ENCODE data around the gene THSD8. TPM values are rescaled to one million over a fixed set of nuclear protein-coding genes. Genes with fewer than 3 reads are reported as not detected.
A peak's percentile ranks its signal among the peaks of the same experiment; 100 is the strongest.
"Not testable (repeated sequence)": the region's sequence is repeated elsewhere in the genome, so short reads cannot be mapped to it uniquely, and the experiment has no call there.

Gene THSD8
- total RNA-seq, 1 donor from 2014 or later = 2.4 TPM

DNA sequence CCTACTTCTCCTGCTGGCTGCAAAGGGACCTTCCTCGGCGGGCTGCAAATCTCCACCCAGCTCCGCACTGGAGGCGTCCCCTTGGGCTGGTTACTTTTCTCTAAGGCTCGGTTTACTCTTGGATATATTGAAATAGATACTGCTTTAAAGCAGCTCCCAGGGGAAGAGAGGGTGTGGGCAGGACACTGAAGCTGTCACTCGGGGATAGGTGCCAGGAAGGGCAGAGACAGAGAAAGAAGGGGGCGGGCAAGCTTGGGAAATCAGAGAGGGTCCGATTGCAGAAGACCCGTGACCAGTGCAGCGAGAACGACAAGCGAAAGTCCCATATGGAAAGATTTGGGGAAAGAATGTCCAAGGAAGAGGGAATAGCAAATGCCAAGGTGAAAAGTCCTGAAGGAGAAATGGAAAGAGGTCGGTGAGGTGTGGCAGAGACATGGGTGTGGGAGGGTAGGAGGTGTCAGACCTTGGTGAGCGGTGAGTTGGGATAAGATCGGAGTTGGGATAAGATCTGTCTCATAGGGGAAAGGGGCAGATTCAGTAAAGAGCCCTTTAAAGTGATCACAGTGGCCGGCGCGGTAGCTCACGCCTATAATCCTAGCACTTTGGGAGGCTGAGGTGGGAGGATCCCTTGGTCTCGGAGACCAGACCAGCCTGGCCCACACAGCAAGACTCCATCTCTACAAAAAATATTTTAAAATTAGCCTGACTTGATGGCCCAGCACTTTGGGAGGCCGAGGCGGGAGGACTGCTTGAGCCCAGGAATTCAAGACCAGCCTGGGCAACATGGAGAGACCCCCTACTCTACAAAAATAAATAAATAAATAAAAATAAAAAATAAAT, 618 bp downstream of the THSD8 start:
- DNase-seq (ENCODE audit: low spot score) (no peak), ATAC-seq (no peak)
- intact Hi-C loops (cut with DNase I) = loop anchor here (5.0 kb wide), 1 partner anchor 40 kb away; no protein-coding TSS in a partner anchor

DNA sequence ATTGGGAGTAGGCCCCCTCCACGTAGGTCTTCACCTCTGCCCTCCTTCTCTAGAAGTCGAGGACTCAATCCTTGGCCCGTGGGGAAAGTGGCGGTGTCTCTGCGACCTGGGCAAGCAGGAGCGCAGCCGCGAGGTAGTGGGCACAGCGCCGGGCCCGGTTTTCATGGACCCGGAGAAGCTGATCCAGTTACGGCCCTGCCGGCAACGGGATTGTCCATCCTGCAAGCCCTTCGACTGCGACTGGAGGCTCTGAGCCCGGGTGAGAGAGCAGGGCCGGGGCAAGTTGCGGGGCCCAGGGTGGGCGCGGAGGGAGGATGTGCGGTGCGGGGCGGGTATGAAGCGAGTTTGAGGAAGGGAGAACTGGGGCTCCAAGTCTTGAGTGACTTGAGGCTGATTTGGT, 2.2 kb downstream of the THSD8 start:
- intact Hi-C loops (cut with DNase I) = loop anchor here (5.0 kb wide), 1 partner anchor 42 kb away; no protein-coding TSS in a partner anchor
- no peak for ATAC-seq
- DNase-seq (ENCODE audit: low spot score) = no peak

DNA sequence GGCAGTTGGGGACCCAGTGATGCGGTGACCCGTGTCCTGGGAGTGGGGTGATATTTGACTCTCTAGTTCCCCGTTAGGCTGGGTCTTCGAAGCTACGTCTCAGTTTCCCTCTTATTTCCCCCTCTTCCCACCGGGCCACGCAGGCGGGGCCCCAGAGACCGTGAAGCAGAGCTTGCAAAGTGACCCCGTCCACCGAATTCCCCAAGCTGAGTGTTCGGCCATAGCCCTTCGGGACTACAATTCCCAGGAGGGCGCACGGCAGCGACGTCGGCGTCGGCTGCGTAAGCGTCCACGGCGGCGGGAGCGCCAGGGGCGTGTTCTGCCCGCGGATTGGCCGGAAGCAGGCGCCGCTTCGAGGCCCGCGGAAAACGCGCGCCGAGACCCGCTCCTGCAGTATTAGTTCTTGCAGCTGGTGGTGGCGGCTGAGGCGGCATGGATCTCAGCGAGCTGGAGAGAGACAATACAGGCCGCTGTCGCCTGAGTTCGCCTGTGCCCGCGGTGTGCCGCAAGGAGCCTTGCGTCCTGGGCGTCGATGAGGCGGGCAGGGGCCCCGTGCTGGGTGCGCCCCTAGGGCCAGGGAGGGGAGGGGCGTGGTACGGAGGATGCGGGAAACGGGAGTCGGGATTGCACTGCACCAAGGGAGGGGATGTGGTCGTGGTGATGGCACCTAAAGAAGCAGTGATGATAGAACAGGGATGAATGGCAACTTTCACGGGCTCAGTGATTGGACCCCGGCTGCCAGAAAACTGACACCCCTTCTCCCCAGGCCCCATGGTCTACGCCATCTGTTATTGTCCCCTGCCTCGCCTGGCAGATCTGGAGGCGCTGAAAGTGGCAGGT, 4.6 kb downstream of the THSD8 start, which contains the start of gene RNASEH2A:
TSS of gene RNASEH2A (plus strand) at position 343 of the 840 bp plus-strand sequence. CDS start at position 433, 90 bp downstream.
- intact Hi-C loops (cut with DNase I) = no loop called here
- ATAC-seq = peak; percentile 95
- DNase-seq (ENCODE audit: low spot score) = peak; percentile 94

DNA sequence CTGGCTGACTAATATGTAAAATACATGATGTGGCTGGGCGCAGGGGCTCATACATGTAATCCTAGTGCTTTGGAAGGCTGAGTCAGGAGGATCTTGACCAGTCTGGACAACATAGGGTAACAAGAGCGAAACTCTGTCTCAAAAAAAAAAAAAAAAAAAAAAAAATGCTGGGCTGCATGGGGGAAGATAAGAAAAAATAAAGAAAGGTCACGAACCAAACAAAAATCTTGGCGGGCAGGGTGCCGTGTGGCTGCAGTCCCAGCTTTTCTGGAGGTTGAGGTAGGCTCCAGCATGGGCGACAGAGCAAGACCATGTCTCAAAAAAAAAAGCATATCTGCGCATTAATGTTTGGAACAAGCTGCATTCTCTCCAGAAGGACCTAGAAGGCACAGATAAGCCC, 13.2 kb downstream of the THSD8 start:
- intact Hi-C loops (cut with DNase I) = no loop called here
- ATAC-seq = no peak

DNA sequence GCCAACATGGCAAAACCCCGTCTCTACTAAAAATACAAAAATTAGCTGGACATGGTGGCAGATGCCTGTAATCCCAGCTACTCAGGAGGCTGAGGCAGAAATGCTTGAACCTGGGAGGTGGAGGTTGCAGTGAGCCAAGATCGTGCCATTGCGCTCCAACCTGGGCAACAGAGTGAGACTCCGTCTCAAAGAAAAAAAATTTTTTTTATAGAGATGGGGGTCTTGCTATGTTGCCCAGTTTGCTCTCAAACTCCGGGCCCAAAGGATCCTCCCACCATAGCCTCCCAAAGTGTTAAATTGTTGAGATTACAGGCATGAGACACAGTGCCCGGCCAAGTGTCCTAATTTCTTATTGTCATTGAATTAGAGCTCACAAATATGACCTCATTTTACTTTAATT, 15.3 kb downstream of the THSD8 start:
- ATAC-seq; intact Hi-C loops (cut with DNase I): not testable (repeated sequence)

More for the DNA sequence above, 13.2 kb downstream of the THSD8 start:
- no peak for DNase-seq (ENCODE audit: low spot score)

DNA sequence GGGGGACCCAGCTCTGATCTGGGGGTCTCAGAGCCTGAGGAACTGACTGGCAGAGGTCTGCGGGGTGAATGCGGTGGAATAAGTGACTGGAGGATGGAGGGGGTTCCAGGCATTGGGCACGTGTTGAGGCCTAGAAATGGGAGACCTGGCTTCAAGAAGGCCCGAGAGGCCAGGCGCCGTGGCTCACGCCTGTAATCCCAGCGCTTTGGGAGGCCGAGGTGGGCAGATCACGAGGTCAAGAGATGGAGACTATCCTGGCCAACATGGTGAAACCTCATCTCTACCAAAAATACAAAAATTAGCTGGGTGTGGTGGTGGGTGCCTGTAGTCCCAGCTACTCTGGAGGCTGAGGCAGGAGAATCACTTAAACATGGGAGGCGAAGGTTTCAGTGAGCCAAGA, 15.9 kb downstream of the THSD8 start:
- intact Hi-C loops (cut with DNase I); ATAC-seq; DNase-seq (ENCODE audit: low spot score): not testable (repeated sequence)

More for the DNA sequence above, 15.3 kb downstream of the THSD8 start:
- not testable (repeated sequence) for DNase-seq (ENCODE audit: low spot score)

DNA sequence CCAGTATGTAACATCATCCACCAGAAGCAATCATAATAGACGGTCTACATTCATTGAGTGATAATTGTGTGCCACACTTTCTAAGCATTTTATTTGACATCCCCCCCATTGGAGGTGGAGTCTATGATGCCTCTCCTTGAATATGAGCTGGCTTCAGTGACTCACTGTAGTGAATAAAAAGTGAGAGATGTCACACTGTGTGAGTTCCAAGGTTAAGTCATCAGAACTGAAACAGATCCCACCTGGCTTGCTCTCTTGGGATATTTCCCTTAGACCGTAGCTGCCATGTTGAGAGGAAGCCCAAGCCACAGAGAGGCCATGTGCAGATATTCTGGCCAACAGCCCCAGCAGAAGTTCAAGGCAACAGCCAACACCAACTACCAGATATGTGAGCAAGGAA, 19.9 kb downstream of the THSD8 start:
- no peak for DNase-seq (ENCODE audit: low spot score)
- no peak for ATAC-seq
- intact Hi-C loops (cut with DNase I) = no loop called here

DNA sequence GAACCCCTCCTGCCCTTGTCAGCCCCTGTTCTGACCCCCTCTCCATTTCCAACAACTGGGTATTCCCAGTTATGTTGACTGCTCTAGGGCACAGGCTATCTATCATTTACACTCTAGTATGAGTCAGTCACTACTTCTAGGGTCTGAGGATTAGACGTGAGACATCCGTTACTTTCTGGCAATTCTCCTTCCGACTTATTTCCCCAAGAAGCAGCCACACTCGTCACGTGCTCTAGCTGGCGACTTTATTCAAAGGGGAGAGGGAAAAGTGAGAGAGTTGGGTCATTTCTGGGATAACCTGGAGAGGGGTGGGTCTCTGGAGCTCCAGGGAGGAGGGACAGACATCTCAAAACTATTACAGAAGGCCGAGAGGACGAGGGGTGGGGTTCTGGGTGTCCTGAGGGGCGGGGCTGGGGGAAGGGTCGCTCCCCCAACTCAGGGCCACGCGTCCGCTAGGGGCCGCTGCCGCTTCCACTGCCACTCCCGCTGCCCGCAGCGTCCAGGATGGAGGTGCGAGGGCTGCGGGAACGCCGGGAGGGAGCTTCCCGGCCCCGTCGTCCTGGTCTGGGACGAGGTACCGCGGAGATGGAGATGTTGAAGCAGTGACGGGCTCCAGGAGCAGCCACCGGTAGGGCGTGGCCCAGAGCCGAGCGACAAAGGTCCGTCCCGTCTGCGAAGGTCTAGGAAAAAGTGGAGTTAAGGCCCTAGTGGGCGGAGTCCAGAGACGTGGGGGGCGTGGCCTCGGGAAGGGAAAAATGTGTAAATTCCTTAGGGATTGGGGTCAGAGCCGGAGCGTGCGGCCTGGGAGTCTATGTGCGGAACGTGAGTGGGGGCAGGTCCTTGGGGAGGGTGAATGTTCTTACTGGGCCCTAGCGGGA, 23.6 kb downstream of the THSD8 start:
- no peak for ATAC-seq
- intact Hi-C loops (cut with DNase I) = no loop called here
- DNase-seq (ENCODE audit: low spot score) = no peak

DNA sequence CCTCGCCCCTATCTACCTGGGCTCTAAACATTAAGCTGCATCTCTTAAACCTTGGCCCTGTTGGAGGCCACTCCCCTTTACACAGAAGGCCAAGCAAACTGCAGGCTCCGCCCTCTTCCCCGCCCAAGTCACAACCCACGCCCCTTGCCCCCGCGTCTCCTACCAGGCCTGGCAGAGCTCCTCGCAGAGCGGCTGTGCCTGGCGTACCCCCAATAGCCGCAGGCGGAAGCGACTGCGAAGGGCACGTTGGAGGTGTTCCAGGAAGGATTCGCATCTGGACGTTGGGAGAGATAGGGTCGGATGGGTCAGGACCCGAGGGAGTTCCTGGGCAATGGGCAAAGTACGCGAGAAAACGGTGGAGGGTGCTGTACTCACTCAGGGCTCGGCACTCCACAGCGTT, 26.6 kb downstream of the THSD8 start:
- DNase-seq (ENCODE audit: low spot score) = no peak
- intact Hi-C loops (cut with DNase I) = no loop called here
- ATAC-seq = no peak

DNA sequence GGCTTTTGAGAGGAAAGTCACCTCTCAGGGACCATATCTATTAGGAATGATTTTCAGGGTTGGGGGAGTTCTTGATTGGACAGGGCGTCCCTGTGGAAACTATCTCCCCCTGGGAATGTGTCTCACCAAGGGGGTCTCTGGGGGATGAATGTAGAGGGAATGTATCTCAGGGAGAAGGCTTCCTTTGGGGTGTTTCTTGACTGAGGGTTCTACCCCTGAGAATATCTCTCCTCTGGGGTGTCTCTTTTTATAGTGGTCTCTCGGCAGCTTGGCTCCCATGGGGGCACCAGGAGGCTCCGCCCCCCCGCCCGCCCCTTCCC, 31.5 kb downstream of the THSD8 start:
- intact Hi-C loops (cut with DNase I) = no loop called here
- ATAC-seq (no peak), DNase-seq (ENCODE audit: low spot score) (no peak)

DNA sequence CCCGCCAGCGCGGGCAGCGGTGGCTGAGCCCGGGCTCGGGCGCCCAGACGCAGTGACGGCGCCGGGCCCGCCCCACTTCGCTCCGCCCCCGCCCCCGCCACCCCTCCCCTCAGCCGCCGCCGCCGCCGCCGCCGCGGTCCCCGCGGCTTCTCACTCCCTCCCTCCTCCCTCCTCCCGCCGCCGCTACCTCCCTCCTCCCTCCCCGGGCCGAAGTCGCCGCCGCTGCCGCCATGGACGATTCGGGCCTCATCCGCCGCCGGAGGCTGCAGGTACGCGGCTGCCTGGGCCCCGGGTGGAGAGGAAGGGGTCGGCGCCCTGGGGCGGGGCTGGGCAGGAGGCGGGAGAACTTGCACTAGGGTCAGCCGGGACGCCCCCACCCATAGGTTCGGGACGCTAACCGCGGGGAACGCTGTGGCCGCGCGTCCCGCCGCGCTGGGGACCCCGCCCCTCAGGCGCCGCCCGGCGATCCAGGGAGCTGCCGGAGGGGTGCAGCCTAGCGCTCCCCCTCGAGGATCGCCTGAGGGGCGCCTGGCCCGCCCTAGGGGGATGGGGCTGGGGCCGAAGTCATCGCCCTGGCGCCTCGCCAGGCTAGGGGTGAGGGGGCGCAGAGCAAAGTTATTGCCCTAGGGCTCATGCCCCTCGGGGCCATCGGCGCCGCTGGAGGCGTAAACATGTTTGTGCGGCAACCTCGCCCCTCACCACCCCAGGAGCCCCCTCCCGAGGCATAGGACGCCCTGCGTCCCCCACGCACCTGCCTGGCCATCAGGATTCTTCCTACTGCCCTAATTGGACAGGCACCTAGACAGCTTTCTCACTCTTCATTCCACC, 32.1 kb downstream of the THSD8 start:
- DNase-seq (ENCODE audit: low spot score) (peak; percentile 59), ATAC-seq (no peak)
- intact Hi-C loops (cut with DNase I) = no loop called here

DNA sequence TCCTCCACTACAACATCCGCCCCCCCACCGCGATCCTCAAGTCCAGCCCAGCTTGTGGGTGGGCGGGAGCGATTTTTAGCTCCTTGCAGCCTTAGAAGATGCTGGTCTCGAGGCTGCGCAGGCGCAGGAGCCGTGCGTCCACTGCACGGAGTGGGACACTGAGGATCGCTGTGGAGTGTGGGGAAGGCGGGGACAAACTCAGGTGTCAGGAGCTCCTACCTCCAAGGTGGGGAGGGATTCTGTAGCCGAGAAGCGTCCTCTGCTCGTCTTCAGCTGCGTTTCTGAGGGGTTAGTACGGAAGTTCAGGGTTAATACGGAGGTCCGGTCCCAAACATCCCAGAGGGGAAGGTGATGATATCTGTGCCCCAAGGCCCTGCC, 32.7 kb downstream of the THSD8 start, which contains the start of gene RTBDN:
TSS of gene RTBDN (minus strand) at position 14 of the 378 bp plus-strand sequence. CDS start 4,600 bp downstream, outside the sequence.
- ATAC-seq (no peak), DNase-seq (ENCODE audit: low spot score) (no peak)
- intact Hi-C loops (cut with DNase I) = no loop called here

DNA sequence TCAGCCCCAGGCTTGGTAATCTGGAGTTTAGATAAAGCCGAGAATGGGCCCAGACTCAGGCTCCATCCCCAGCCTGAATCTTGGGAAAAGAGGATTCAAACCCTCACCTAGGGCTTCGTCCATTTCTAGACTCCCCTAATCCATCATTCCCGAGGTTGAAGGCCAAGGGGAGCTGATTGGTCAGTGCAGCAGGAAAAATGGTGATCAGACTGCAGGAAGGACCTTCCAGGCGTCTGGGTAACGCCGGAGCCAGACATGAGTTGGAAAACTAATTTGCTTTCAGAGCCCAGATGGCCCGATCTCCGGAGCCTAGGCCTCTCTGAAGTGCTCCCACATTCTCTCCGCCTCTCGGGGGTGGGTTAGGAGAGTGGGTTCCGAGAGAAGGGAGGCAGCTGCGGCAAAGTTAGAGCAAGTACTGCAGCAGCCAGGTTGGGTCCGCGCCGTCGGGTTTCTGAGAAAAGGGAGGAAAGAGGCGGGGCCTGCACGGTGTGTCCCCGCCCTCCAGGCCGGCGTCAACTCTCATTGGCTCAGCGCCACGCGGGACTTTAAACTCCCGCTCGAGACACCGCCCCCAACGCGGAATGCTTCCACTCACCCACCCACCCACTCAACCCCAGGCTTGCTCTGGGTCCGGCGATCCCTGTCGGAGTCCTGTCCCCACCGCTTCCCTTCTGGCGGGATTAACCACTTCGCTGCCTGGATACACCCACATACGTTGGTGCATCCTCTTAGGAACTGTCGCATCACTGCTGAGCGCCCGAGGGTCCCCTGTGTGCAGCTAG, 33.3 kb downstream of the THSD8 start:
- no peak for ATAC-seq
- intact Hi-C loops (cut with DNase I) = no loop called here
- no peak for DNase-seq (ENCODE audit: low spot score)

DNA sequence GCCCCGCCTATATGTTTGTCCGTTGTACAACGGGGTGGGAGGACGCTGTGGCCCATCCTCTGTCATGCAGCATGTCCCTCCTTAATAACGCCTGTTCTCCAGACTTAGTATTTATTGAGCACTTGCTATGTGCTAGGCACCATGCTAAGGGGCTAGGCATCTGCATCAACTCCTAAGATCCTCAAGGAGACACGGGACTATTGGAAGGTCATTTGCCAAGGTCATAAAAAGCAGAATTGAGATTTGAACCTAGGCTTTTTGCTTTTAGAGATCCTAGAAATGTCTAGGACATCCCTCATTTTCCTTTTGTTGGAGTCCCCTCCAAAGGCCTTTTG, 34.6 kb downstream of the THSD8 start:
- intact Hi-C loops (cut with DNase I) = no loop called here
- ATAC-seq (no peak), DNase-seq (ENCODE audit: low spot score) (no peak)

DNA sequence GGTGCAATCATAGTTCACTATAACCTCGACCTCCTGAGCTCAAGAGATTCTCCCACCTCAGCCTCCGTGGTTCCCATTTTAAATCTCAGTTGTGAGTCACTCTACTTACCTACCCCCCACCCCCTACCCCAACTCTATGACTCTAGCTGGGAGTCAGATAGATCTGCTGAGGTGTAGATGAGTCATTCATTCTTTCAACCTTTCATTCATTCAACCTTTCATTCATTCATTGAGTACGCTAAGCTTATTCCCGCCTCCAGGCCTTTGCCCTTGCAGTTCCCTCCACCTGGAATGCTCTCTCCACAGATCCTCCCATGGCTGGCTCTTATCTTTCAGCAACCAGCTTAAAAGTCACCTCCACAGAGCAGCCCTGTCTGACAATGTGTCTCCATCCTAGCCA, 35.4 kb downstream of the THSD8 start:
- DNase-seq (ENCODE audit: low spot score) = no peak
- intact Hi-C loops (cut with DNase I) = no loop called here
- ATAC-seq = no peak

DNA sequence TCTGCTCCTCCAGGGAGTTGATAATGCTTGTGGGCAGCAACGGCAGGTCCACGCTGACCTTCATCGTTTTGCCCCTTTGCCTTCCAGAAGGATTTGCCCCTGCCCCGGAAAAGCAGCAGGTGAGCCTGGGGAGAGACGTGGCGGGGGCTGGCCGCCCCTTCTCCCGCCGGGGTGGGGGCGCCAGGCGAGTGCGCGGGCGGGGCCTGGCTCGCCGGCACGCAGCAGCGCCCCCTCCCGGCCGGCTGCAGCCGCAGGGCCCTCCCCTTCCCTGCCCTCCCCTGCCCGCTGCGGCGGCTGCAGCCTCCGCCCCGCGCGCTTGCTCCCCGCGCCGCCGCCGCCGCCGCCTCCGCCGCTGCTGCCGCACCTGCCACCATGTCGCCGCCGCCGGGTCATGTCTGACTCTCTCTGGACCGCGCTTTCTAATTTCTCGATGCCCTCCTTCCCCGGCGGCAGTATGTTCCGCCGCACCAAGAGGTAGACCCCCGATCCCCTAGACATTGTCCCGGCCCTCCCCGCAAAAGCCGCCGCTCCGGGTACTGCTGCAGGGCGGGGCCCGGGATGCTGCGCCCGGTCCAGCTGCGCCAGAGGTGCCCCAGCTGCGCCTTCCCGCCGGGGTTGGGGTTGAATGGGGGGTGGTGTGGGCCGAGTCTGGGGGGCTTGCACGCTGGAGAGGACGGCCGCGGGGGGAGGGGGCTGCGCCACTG, 36.5 kb downstream of the THSD8 start, which contains the start of gene MAST1:
TSS of gene MAST1 (plus strand) at position 334 of the 704 bp plus-strand sequence. CDS start at position 392, 58 bp downstream.
- DNase-seq (ENCODE audit: low spot score) (no peak), ATAC-seq (no peak)
- intact Hi-C loops (cut with DNase I) = no loop called here
